Left ventricle myocardium inferior (tissue), 1 donor: ENCODE measurements around the gene HMCN2. TPM values are rescaled to one million over a fixed set of nuclear protein-coding genes. Genes with fewer than 3 reads are reported as not detected.

Source experiments
- DNase-seq: peaks from one replicate; pipeline ENCODE4 v3.0.0-alpha.2; 2020
- H3K27ac ChIP-seq: fragments of 200-600 bp; replicated peaks from 2 replicates; pipeline ENCODE4 v1.8.0; 2021
- H3K27me3 ChIP-seq: fragments of 200-600 bp; 2 replicates; pipeline ENCODE4 v1.8.0; 2021; ENCODE audit warnings: low read depth
- H3K36me3 ChIP-seq: fragments of 200-600 bp; 2 replicates; pipeline ENCODE4 v1.8.0; 2021
- H3K4me1 ChIP-seq: fragments of 200-600 bp; 2 replicates; pipeline ENCODE4 v1.8.0; 2021
- H3K4me3 ChIP-seq: fragments of 200-600 bp; 2 replicates; pipeline ENCODE4 v1.8.0; 2021; ENCODE audit warnings: mild to moderate bottlenecking, moderate library complexity
- H3K9me3 ChIP-seq: fragments of 200-600 bp; replicated peaks from 2 replicates; pipeline ENCODE4 v1.8.0; 2021
- intact Hi-C: fragments of 100-400 bp; cut with micrococcal nuclease; formaldehyde crosslinking; loops from one replicate; pipeline ENCODE4 v1.11.0; 2022
- total RNA-seq: library from RNA; stranded (reverse); fragmentation: NEBNext Ultra II Directional; extraction: Animal tissue kit (Norgen Biotek cat#: 25700); gene quantifications from one replicate; pipeline ENCODE4 v1.2.1, GENCODE V29; 2021
- TF ChIP-seq, protein P1 (sequence below): fragments of 200-600 bp; IDR thresholded peaks from 2 replicates; pipeline ENCODE4 v1.8.0; 2021; ENCODE audit warnings: antibody characterized with exemption, mild to moderate bottlenecking, borderline replicate concordance
- donor health status: DM: no; HTN: yes; CAD: no; lungs with severe emphysema.

The HMCN2 gene
- total RNA-seq, 1 donor from 2014 or later = 5.5 TPM

DNA sequence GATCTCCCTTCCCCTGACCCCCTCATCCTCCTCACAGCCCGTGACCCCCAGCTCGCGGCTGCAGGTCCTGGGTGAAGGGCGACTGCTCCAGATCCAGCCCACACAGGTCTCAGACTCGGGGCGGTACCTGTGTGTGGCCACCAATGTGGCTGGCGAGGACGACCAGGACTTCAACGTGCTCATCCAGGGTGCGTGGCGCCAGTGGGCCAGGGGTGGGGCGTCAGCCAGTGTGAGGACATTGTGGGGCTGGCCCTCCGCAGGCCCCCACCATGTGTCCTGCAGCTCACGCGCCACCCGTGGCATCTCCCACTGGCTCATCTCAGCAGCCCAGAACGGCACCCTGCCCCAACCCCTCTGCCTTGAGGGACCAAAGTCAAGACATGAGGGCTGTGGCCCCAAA is 112.1 kb downstream of the HMCN2 start:
- no peak overlapping the region for H3K4me3 ChIP-seq
- no peak for DNase-seq
- H3K27me3 ChIP-seq = peaks cover 5% of the 10 kb centered on the region
- H3K36me3 ChIP-seq = no peaks in the 10 kb centered on the region
- H3K4me1 ChIP-seq = no peaks in the 10 kb centered on the region
- TF ChIP-seq, protein P1, sequence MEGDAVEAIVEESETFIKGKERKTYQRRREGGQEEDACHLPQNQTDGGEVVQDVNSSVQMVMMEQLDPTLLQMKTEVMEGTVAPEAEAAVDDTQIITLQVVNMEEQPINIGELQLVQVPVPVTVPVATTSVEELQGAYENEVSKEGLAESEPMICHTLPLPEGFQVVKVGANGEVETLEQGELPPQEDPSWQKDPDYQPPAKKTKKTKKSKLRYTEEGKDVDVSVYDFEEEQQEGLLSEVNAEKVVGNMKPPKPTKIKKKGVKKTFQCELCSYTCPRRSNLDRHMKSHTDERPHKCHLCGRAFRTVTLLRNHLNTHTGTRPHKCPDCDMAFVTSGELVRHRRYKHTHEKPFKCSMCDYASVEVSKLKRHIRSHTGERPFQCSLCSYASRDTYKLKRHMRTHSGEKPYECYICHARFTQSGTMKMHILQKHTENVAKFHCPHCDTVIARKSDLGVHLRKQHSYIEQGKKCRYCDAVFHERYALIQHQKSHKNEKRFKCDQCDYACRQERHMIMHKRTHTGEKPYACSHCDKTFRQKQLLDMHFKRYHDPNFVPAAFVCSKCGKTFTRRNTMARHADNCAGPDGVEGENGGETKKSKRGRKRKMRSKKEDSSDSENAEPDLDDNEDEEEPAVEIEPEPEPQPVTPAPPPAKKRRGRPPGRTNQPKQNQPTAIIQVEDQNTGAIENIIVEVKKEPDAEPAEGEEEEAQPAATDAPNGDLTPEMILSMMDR = no peak
- H3K9me3 ChIP-seq = no peaks in the 10 kb centered on the region
- H3K27ac ChIP-seq = no peak overlapping the region
- intact Hi-C loops = no loop called here

DNA sequence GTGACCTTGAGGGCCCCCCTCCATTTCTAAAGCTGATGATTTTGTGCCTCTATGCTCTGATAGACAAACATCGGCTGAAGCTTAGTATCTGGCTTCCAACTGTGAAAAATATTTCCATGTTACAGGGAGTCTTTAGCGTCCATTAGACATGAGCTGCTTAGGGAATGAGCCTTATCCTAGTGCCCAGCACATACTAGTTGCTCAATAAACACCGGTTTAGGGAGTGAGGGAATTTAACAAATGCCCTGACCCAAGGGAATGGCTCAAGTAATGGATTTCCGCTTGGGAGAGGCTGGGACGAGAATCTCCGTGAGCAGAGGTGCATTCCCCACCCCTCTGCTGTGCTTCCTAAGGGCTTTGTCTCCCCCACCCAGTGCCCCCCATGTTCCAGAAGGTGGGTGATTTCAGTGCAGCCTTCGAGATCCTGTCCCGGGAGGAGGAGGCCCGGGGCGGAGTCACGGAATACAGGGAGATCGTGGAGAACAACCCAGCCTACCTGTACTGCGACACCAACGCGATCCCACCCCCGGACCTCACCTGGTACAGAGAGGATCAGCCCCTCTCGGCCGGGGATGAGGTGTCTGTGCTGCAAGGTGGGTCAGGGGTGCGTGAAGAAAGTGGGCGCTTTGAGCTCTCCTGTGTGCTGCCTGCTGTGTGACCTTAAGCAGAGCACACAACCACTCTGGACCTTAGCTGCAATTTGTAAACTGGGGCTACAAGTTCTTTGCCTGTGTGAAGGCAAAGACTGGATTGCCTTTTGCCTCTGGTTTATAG is 113.5 kb downstream of the HMCN2 start:
- Histone ChIP-seq H3K27me3 (peaks cover 12% of the 10 kb centered on the region), H3K27ac (no peak overlapping the region), H3K36me3 (no peaks in the 10 kb centered on the region), H3K9me3 (no peaks in the 10 kb centered on the region), H3K4me3 (no peak overlapping the region), H3K4me1 (no peaks in the 10 kb centered on the region)
- no peak for DNase-seq
- TF ChIP-seq, protein P1 = no peak
- intact Hi-C loops = no loop called here

DNA sequence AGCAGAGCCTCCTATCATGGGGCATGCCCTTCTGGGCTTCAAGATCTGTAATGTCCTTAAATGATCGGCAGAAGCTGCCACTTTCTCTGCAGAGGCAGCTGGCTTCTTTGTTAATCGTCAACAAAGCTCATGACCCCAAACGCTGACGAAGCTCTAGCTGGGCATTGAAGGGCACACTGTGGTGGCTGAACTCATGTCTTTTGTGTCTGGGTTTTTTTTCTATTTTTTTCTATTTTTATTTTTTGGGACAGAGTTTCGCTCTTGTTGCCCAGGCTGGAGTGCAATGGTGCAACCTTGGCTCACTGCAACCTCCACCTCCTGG is 114.0 kb downstream of the HMCN2 start:
- H3K27ac ChIP-seq = no peak overlapping the region
- no peaks in the 10 kb centered on the region for H3K4me1 ChIP-seq
- H3K9me3 ChIP-seq = no peaks in the 10 kb centered on the region
- TF ChIP-seq, protein P1 = no peak
- peaks cover 12% of the 10 kb centered on the region for H3K27me3 ChIP-seq
- H3K4me3 ChIP-seq = no peak overlapping the region
- intact Hi-C loops = no loop called here
- no peak for DNase-seq
- H3K36me3 ChIP-seq = no peaks in the 10 kb centered on the region

DNA sequence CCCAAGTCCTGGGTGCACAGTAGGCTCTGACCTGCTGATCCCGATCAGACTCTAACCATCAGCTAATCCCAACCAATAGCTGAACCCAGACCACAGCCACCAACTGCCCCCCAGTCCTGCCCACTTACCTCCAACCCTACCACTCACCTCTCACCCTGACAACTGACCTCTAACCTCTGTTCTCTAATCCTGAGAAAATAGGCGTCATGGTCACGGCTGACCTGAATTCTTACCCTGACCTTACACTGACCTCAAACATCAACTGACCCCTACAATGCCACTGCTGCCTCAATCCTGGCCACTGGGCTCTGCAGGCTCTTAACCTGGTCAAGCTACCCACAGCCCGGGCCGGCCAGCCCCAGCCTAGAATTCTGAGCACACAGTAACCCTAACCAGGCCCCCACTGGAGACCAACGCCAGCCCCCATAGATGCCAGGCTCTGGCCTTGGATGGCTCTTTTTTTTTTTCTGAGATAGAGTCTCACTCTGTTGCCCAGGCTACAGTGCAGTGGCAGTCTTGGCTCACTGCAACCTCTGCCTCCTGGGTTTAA is 115.4 kb downstream of the HMCN2 start:
- Histone ChIP-seq H3K4me3 (no peak overlapping the region), H3K4me1 (no peaks in the 10 kb centered on the region), H3K36me3 (no peaks in the 10 kb centered on the region), H3K27me3 (peaks cover 22% of the 10 kb centered on the region), H3K27ac (no peak overlapping the region), H3K9me3 (no peaks in the 10 kb centered on the region)
- no peak for DNase-seq
- intact Hi-C loops = no loop called here
- TF ChIP-seq, protein P1 = no peak

DNA sequence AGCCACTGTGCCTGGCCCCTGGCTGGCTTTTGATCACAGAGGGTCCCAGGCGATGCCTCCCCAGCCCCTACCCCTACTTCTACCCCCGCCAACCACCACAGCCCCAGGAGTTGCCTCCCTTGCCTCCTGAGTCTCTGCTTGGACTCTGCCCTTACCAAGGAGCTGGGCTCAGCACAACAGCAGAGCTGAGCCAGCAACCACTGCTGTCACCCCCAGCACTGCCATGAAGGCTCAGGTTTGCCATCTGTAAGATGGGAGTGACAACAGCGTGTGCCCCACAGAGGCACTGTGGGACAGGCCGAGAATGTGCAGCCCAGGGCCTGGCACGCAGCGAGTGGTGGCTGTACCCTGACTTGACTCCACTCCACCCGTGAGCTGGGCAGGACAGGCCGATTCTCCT is 116.1 kb downstream of the HMCN2 start:
- no peak overlapping the region for H3K4me3 ChIP-seq
- intact Hi-C loops = no loop called here
- H3K4me1 ChIP-seq = no peaks in the 10 kb centered on the region
- no peaks in the 10 kb centered on the region for H3K36me3 ChIP-seq
- no peaks in the 10 kb centered on the region for H3K9me3 ChIP-seq
- peaks cover 22% of the 10 kb centered on the region for H3K27me3 ChIP-seq
- DNase-seq = no peak
- no peak overlapping the region for H3K27ac ChIP-seq
- TF ChIP-seq, protein P1 = no peak
